Gastroesophageal sphincter (tissue), 3 donors: ENCODE data around the gene MMP28.

Experiments
- CTCF ChIP-seq, 4 experiments: fragments of 200-600 bp in 2 of 4; fragments of 450-650 bp in 2 of 4; sonication (generic) in 1 of 4; IDR thresholded peaks; one replicate each; pipeline ENCODE4 v1.5.1; 2017 to 2019; ENCODE audit warnings: antibody characterized with exemption in 4 of 4, mild to moderate bottlenecking in 2 of 4, moderate library complexity in 2 of 4
- POLR2A ChIP-seq, 2 donors: fragments of 450-650 bp; IDR thresholded peaks; one replicate each; pipeline ENCODE4 v1.6.1; 2017; ENCODE audit warnings: antibody characterized with exemption in 2 of 2, mild to moderate bottlenecking in 2 of 2, moderate library complexity in 1 of 2

DNA sequence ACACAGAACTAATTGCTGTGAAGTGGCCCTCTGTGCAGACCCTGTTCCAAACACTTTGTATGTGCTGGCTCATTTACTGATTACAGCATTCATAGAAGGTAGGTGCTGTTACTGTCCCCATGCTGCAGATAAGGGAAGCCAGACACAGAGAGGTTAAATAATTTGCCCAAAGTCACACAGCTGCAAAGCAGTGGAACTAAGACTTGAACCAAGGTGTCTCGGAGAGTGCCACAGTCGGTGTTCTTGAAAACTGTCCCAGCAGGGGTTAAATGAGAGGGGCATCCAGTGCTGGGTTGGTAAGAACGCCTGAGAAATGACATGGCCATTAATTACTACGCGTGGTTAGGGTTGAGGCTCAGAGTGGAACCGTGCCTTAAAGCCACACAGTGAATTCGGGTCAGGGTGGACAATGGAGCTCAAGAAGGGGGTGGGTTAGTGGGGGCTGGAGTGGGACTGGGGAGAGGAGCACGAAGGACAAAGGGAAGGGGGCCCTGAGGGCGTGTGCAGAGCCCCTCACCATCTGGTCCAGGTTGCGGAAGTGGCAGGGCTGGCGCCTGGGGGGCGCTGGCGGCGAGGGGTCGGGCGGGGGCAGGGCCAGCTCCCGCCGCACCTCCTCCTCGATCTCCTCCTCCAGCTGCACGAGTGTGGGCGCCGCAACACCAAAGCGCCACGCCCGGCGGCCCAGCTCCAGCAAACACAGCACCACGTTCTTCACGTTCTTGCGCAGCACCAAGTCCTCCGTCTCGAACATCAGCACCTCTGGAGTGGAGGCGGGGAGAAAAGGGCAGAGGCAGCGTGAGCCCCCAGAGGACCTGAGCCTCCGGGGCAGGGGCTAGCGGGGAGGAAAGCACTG lies 45.7 kb downstream of the MMP28 start:
- TF ChIP-seq CTCF (IDR thresholded peaks at IDR 0.05) (no peak), POLR2A (IDR thresholded peaks at IDR 0.05) (no peak)
